ELF-1 (cell line): ENCODE data around the gene ZNF74.
"Not testable (repeated sequence)": the region's sequence is repeated elsewhere in the genome, so short reads cannot be mapped to it uniquely, and the experiment has no call there.

Experiments used
- DNase-seq: peaks from one replicate; pipeline ENCODE4 v3.0.0-alpha.2; 2016; ENCODE audit warnings: low read depth, low spot score

Gene ZNF74

GRCh38 chr22:20393705-20394476 is at the start of gene ZNF74:
Gene ZNF74 (plus strand): TSS chr22:20394151. CDS start chr22:20394629, 478 bp downstream.
- DNase-seq: peak; percentile 94

GRCh38 chr22:20346553-20346952 is 47.4 kb upstream of the ZNF74 start:
- DNase-seq: not testable (repeated sequence)

- not testable (repeated sequence) for DNase-seq
Measured at GRCh38 chr22:20352536-20352935, 41.4 kb upstream of the ZNF74 start.

- DNase-seq: no peak
Measured at GRCh38 chr22:20354238-20354975, 39.5 kb upstream of the ZNF74 start.

- DNase-seq: not testable (repeated sequence)
Measured at GRCh38 chr22:20355939-20356636, 37.9 kb upstream of the ZNF74 start.

- not testable (repeated sequence) for DNase-seq
Measured at GRCh38 chr22:20356906-20357305, 37.0 kb upstream of the ZNF74 start.

GRCh38 chr22:20357967-20358366 is 36.0 kb upstream of the ZNF74 start:
- not testable (repeated sequence) for DNase-seq

GRCh38 chr22:20358503-20359239 is 35.3 kb upstream of the ZNF74 start:
- not testable (repeated sequence) for DNase-seq

- not testable (repeated sequence) for DNase-seq
Measured at GRCh38 chr22:20360261-20360660, 33.7 kb upstream of the ZNF74 start.

- DNase-seq: not testable (repeated sequence)
Measured at GRCh38 chr22:20360866-20361751, 32.8 kb upstream of the ZNF74 start.

- not testable (repeated sequence) for DNase-seq
Measured at GRCh38 chr22:20361752-20362229, 32.2 kb upstream of the ZNF74 start.

GRCh38 chr22:20362403-20362802 is 31.5 kb upstream of the ZNF74 start:
- not testable (repeated sequence) for DNase-seq

- not testable (repeated sequence) for DNase-seq
Measured at GRCh38 chr22:20364335-20365260, 29.4 kb upstream of the ZNF74 start.

GRCh38 chr22:20366841-20367240 is 27.1 kb upstream of the ZNF74 start:
- not testable (repeated sequence) for DNase-seq

GRCh38 chr22:20368875-20369274 is 25.1 kb upstream of the ZNF74 start:
- DNase-seq: not testable (repeated sequence)

- not testable (repeated sequence) for DNase-seq
Measured at GRCh38 chr22:20371687-20372086, 22.3 kb upstream of the ZNF74 start.

GRCh38 chr22:20372406-20372854 is 21.5 kb upstream of the ZNF74 start:
- DNase-seq: peak; percentile 38

- peak; percentile 60 for DNase-seq
Measured at GRCh38 chr22:20373195-20373706, 20.7 kb upstream of the ZNF74 start.

GRCh38 chr22:20374130-20374529 is 19.8 kb upstream of the ZNF74 start:
- DNase-seq: not testable (repeated sequence)
